ENCODE measurements around the gene CPNE8.

DNA sequence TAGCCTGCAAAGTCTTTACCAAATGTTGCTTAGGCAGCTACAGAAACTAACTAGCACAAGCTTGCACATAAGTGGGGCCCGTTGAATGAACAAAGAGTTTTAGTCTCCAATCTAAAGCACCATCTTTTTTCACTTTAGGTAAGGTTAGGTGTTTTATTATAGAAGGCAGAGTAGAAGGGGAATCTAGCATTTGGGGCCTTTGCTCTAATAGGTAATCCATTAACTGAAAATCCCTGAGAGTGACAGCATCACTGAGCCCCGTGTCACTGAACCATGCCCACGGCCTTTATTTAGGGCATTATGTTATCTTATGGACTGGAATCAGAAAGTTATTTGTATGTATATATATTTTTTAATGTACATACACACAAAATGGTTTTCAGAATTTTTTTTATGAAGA is 25.1 kb downstream of the CPNE8 start:
- TF ChIP-seq CTCF (IDR thresholded peaks at IDR 0.05; ENCODE audit: poor library complexity, severe bottlenecking) (no peak), EZH2 (IDR thresholded peaks at IDR 0.05; ENCODE audit: borderline replicate concordance, insufficient read depth, low read length, poor library complexity, severe bottlenecking) (no peak)

Measured in neural cell (in vitro differentiated cells).